Measurements from ENCODE around the gene AP3M1. TPM values are rescaled to one million over a fixed set of nuclear protein-coding genes. Genes with fewer than 3 reads are reported as not detected.

The AP3M1 gene
- total RNA-seq, 6 experiments from 2014 or later = 16.2 to 22.4 (median 19.9) TPM

DNA sequence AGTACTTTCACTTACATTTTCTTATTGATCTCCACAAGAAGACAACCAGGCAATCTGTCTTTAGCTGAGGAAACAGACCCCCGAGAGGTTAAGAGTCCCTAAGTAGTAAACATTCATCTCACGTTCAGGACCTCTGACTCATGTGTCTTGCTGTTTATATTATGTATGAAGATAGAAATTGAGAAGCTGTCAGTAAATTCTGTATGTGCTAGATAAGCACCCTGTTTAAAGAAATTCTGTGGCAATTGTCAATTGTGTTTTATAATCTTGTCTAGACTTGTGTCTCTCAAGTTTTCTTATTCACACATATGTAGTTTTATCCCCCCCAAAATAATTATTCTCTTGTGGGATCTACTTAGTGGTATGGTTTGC, 14.9 kb upstream of the AP3M1 start:
- no peak for DNase-seq
- no peak for ATAC-seq
- no peaks in the 10 kb centered on the region for H3K27me3 ChIP-seq
- 66% methylated on average over 2 of the region's 2 CpGs for WGBS (ENCODE audit: insufficient coverage, low coverage, low lambda C conversion rate, missing lambda C conversion rate)
- H3K36me3 ChIP-seq = no peaks in the 10 kb centered on the region
- no peak for TF ChIP-seq POLR2A (IDR thresholded peaks at IDR 0.05)
- TF ChIP-seq, protein P1, sequence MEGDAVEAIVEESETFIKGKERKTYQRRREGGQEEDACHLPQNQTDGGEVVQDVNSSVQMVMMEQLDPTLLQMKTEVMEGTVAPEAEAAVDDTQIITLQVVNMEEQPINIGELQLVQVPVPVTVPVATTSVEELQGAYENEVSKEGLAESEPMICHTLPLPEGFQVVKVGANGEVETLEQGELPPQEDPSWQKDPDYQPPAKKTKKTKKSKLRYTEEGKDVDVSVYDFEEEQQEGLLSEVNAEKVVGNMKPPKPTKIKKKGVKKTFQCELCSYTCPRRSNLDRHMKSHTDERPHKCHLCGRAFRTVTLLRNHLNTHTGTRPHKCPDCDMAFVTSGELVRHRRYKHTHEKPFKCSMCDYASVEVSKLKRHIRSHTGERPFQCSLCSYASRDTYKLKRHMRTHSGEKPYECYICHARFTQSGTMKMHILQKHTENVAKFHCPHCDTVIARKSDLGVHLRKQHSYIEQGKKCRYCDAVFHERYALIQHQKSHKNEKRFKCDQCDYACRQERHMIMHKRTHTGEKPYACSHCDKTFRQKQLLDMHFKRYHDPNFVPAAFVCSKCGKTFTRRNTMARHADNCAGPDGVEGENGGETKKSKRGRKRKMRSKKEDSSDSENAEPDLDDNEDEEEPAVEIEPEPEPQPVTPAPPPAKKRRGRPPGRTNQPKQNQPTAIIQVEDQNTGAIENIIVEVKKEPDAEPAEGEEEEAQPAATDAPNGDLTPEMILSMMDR (IDR thresholded peaks at IDR 0.05) = no peak
- no peaks in the 10 kb centered on the region for H3K4me1 ChIP-seq
- H3K9me3 ChIP-seq = no peaks in the 10 kb centered on the region
- intact Hi-C loops (cut with DNase I) = no loop called here
- H3K4me3 ChIP-seq = no peak overlapping the region
- H3K27ac ChIP-seq = no peak overlapping the region

DNA sequence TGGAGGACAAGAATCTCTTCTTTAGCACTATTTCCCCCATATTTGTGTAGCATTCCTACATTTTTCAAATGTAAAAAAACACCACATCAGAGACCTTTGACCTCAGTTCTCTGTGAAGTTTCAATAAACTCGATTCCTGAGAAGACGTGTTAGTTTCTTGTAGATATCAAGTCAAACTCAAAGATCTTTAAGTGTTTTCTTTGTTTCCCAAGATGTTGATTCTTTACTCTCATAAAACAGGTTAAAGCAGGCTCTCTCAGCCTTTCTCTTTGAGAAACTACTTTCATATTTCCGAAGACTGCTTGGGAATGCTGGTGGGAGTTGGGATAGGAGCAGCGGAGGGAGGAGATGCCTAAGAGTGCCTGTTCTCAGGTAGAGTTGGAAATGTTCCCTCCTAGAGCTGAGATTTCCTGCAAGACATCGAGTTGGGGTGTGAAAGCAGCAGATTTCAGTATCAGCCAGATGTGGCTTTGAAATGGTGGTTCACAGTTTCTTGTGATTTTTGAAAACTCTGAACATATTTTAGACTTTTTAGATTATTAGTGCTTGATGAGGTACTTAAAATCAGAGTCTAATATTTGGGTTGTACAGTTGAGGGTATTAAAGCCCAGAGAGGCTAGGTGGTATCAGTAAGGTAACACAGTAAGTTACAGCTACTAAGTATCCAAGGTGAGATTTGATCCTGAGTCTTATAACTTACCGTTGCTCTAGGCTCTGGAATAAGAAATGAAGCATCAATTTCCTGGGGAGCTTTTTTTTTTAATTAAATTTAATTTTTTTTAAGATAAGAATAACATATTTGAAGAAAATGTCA, 14.3 kb upstream of the AP3M1 start:
- intact Hi-C loops (cut with DNase I) = no loop called here
- Histone ChIP-seq H3K27me3 (no peaks in the 10 kb centered on the region), H3K4me3 (no peak overlapping the region), H3K9me3 (no peaks in the 10 kb centered on the region), H3K4me1 (no peaks in the 10 kb centered on the region), H3K36me3 (no peaks in the 10 kb centered on the region), H3K27ac (no peak overlapping the region)
- TF ChIP-seq POLR2A (IDR thresholded peaks at IDR 0.05) = no peak
- TF ChIP-seq, protein P1 (IDR thresholded peaks at IDR 0.05) = no peak
- DNase-seq (no peak), ATAC-seq (no peak)
- WGBS (ENCODE audit: insufficient coverage, low coverage, low lambda C conversion rate, missing lambda C conversion rate) = 68% methylated on average over 6 of the region's 6 CpGs

DNA sequence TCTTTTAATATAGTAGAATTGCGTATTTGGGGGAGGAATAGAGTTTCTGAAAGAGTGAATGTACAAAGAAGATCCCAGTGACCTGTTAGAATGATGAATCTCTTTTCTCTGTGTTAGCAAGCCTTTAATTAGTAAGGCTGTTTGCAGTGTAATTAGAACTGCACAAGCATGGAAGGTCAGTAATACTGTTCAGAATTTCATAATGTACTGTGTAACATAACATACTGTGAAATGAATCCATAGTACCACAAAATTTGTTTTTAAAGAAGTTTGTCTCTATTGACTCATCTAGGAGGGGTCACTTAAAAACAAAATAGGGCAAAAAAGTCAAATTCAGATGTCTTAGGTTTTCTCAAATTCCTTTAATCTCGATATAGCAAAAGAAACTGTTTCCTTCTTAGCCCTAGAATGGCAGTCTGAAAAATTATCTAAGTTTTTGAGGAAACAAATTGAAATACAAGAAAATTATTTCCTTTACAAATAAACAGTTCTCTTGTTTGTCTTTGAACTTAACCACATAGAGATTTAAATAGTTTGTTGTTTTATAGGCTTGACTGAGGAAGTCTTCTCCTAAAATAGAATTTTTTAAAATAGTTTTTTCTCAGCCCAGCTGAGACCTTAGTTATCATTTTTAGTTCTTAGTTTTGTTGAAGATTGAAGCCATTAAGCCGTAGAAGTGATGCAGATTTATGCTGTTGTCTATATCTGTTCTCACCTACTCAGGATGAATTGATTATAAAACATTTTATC, 12.9 kb upstream of the AP3M1 start:
- TF ChIP-seq, protein P1 (IDR thresholded peaks at IDR 0.05) = no peak
- TF ChIP-seq POLR2A (IDR thresholded peaks at IDR 0.05) = no peak
- no peaks in the 10 kb centered on the region for H3K9me3 ChIP-seq
- no peak overlapping the region for H3K27ac ChIP-seq
- H3K27me3 ChIP-seq = no peaks in the 10 kb centered on the region
- H3K4me1 ChIP-seq = no peaks in the 10 kb centered on the region
- H3K36me3 ChIP-seq = no peaks in the 10 kb centered on the region
- intact Hi-C loops (cut with DNase I) = no loop called here
- DNase-seq (no peak), ATAC-seq (no peak)
- WGBS (ENCODE audit: insufficient coverage, low coverage, low lambda C conversion rate, missing lambda C conversion rate) = 62% methylated on average over 3 of the region's 3 CpGs
- H3K4me3 ChIP-seq = no peak overlapping the region

DNA sequence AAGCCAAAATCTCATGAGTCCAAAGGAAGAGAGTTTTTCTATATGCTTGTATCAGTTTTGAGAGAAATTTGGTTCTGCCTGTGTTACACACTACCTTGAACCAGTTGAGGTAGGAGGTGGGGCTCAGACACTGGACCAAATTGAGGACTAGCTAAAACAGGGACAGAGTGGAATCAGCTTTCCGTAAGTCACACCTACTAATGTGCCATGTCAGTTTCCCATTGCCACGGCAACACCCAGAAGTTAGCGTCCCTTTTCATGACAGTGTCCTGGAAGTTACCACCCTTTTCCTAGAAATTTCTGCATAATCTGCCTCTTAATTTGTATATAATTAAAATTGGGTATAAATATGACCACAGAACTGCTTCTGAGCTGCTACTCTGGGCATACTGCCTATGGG, 9.4 kb upstream of the AP3M1 start:
- Histone ChIP-seq H3K36me3 (no peaks in the 10 kb centered on the region), H3K27me3 (no peaks in the 10 kb centered on the region), H3K27ac (no peak overlapping the region), H3K9me3 (no peaks in the 10 kb centered on the region), H3K4me1 (peaks cover 0 to 6% (median 3%) of the 10 kb centered on the region in 4 donors), H3K4me3 (no peak overlapping the region)
- DNase-seq (no peak), ATAC-seq (no peak)
- no peak for TF ChIP-seq POLR2A (IDR thresholded peaks at IDR 0.05)
- TF ChIP-seq, protein P1 (IDR thresholded peaks at IDR 0.05) = no peak
- intact Hi-C loops (cut with DNase I) = no loop called here
- 100% methylated on average over 3 of the region's 3 CpGs for WGBS (ENCODE audit: insufficient coverage, low coverage, low lambda C conversion rate, missing lambda C conversion rate)
